Esophagus muscularis mucosa (tissue), 3 donors: ENCODE results near the gene PCBD1.

Experiments
- POLR2A ChIP-seq: fragments of 450-650 bp; IDR thresholded peaks from one replicate; pipeline ENCODE4 v1.6.1; 2017; ENCODE audit warnings: antibody characterized with exemption, moderate library complexity, mild to moderate bottlenecking, low read depth
- TF ChIP-seq, protein P1 (sequence below), 3 experiments: fragments of 200-600 bp in 2 of 3; fragments of 450-650 bp in 1 of 3; sonication (generic) in 2 of 3; IDR thresholded peaks; one replicate each; pipeline ENCODE4 v1.5.1; 2017 to 2019; ENCODE audit warnings: antibody characterized with exemption in 3 of 3, mild to moderate bottlenecking in 2 of 3, moderate library complexity in 1 of 3

DNA sequence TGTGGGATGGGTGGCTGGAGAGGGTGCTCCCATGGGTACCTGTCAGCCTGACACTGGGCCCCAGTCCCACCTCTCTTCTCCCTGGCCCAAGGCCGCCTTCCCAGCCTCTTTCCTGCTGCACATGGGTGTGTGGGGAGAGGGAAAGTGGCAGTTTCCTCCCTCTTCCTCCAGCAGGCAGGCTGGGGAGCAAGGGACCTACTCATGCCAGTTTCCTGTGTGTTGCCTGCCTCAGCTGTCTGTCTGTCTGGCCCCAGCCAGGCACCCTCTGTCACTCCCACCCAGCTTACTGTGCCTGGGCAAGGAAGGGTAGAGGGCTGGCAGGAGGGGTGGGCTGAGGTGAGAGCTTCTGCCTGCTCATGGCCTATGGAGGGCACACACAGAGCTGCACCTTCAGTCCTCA, 46.3 kb upstream of the PCBD1 start:
- TF ChIP-seq, protein P1, sequence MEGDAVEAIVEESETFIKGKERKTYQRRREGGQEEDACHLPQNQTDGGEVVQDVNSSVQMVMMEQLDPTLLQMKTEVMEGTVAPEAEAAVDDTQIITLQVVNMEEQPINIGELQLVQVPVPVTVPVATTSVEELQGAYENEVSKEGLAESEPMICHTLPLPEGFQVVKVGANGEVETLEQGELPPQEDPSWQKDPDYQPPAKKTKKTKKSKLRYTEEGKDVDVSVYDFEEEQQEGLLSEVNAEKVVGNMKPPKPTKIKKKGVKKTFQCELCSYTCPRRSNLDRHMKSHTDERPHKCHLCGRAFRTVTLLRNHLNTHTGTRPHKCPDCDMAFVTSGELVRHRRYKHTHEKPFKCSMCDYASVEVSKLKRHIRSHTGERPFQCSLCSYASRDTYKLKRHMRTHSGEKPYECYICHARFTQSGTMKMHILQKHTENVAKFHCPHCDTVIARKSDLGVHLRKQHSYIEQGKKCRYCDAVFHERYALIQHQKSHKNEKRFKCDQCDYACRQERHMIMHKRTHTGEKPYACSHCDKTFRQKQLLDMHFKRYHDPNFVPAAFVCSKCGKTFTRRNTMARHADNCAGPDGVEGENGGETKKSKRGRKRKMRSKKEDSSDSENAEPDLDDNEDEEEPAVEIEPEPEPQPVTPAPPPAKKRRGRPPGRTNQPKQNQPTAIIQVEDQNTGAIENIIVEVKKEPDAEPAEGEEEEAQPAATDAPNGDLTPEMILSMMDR (IDR thresholded peaks at IDR 0.05), result no peak
- no peak for TF ChIP-seq POLR2A
